Gastroesophageal sphincter (tissue), 4 donors: Measurements from ENCODE around the gene USH1G. TPM values are rescaled to one million over a fixed set of nuclear protein-coding genes. Genes with fewer than 3 reads are reported as not detected.

Experiments
- ATAC-seq: fragments of 150-250 bp; one replicate; pipeline ENCODE4 v1.9.1; 2016; ENCODE audit warnings: mild to moderate bottlenecking, moderate library complexity
- H3K27ac ChIP-seq, 4 donors: fragments of 200-600 bp; sonication (generic) in 3 of 4; 1 replicate in 3 of 4; 2 replicates in 1 of 4; pipeline ENCODE4 v1.5.1; 2016 to 2019
- H3K27me3 ChIP-seq: fragments of 200-600 bp; sonication (generic); one replicate; pipeline ENCODE4 v1.5.1; 2019
- H3K36me3 ChIP-seq, 2 donors: fragments of 200-600 bp; sonication (generic); one replicate each; pipeline ENCODE4 v1.5.1; 2019; ENCODE audit warnings: control low read depth in 1 of 2
- H3K4me1 ChIP-seq, 3 donors: fragments of 200-600 bp; sonication (generic); 1 replicate in 2 of 3; 2 replicates in 1 of 3; pipeline ENCODE4 v1.5.1; 2016 to 2019; ENCODE audit warnings: control low read depth in 2 of 3
- H3K4me3 ChIP-seq, 2 donors: fragments of 200-600 bp; sonication (generic); one replicate each; pipeline ENCODE4 v1.5.1; 2019; ENCODE audit warnings: mild to moderate bottlenecking in 1 of 2, moderate library complexity in 1 of 2
- H3K9me3 ChIP-seq, 3 donors: fragments of 200-600 bp; sonication (generic); one replicate each; pipeline ENCODE4 v1.5.1; 2017 to 2019; ENCODE audit warnings: control low read depth in 2 of 3
- EP300 ChIP-seq: sonication (generic); formaldehyde crosslinking; IDR thresholded peaks from one replicate; pipeline ENCODE4 v1.6.1; 2017; ENCODE audit warnings: antibody characterized with exemption, mild to moderate bottlenecking
- POLR2A ChIP-seq, 2 donors: fragments of 450-650 bp; IDR thresholded peaks; one replicate each; pipeline ENCODE4 v1.6.1; 2017; ENCODE audit warnings: antibody characterized with exemption in 2 of 2, mild to moderate bottlenecking in 2 of 2, moderate library complexity in 1 of 2
- POLR2AphosphoS5 ChIP-seq: sonication (generic); formaldehyde crosslinking; IDR thresholded peaks from one replicate; pipeline ENCODE4 v1.6.1; 2017; ENCODE audit warnings: antibody characterized with exemption
- WGBS, 2 donors: methylation state at CpG; one replicate each; pipeline ENCODE4 v1.1.5; 2018; ENCODE audit warnings: low coverage in 1 of 2; 5-methylcytosine and 5-hydroxymethylcytosine counted together
- total RNA-seq, 4 donors: library from RNA; depleted of rRNA; stranded (reverse); fragments of >200 nt; gene quantifications; one replicate each; pipeline ENCODE4 v1.1.0, GENCODE V29; 2016
- TF ChIP-seq, protein P1 (sequence below), 4 experiments: fragments of 200-600 bp in 2 of 4; fragments of 450-650 bp in 2 of 4; sonication (generic) in 1 of 4; IDR thresholded peaks; one replicate each; pipeline ENCODE4 v1.5.1; 2017 to 2019; ENCODE audit warnings: antibody characterized with exemption in 4 of 4, mild to moderate bottlenecking in 2 of 4, moderate library complexity in 2 of 4

Gene USH1G
- total RNA-seq, 4 donors from 2014 or later: not detected

DNA sequence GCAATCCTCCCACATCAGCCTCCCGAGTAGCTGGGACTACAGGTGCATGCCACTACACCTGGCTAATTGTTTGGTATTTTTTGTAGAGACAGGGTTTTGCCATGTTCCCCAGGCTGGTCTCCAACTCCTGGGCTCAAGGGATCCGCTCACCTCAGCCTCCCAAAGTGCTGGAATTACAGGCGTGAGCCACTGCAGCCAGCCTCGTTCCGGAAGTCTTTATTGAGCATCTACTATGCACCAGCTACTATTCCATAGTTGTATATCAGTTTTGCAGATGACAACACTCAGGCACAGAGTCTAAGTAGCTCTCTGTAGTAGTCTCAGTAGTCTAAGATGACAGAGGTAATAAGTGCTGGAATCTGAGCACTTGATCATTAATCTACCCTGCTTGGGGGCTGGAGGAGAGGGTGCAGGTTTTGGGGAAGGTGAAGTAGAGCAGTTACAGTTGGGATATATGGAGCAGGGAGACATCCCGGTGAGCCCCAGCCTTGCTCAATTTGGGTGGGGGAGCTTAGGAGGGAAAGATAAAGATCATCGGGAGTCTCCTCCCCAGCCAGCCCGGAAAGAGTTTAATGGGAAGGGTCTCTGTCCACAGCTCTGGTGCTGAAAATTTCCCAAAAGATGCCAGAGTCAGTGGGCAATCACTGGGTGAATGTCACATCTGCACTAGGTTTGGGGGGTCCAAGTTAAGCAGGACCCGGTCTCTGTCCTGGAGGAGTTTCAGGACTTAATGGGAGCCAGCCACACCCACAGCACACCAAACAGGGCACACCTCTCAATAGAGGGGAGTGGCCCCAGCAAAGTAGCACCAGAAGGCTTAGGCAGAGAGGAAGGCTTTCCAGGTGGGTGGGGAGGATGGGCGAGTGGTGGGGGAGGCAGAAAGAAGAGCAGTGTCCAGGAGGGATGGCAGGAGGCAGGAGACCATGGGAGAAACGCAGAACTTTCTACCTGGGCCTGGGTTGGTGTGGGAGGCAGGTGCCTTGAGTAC lies 14.3 kb upstream of the USH1G start:
- H3K4me1 ChIP-seq: peaks cover 0 to 13% (median 5%) of the 10 kb centered on the region in 3 donors
- ATAC-seq: no peak
- H3K27ac ChIP-seq: no peak overlapping the region
- H3K36me3 ChIP-seq: no peaks in the 10 kb centered on the region
- TF ChIP-seq, protein P1, sequence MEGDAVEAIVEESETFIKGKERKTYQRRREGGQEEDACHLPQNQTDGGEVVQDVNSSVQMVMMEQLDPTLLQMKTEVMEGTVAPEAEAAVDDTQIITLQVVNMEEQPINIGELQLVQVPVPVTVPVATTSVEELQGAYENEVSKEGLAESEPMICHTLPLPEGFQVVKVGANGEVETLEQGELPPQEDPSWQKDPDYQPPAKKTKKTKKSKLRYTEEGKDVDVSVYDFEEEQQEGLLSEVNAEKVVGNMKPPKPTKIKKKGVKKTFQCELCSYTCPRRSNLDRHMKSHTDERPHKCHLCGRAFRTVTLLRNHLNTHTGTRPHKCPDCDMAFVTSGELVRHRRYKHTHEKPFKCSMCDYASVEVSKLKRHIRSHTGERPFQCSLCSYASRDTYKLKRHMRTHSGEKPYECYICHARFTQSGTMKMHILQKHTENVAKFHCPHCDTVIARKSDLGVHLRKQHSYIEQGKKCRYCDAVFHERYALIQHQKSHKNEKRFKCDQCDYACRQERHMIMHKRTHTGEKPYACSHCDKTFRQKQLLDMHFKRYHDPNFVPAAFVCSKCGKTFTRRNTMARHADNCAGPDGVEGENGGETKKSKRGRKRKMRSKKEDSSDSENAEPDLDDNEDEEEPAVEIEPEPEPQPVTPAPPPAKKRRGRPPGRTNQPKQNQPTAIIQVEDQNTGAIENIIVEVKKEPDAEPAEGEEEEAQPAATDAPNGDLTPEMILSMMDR (IDR thresholded peaks at IDR 0.05): no peak
- TF ChIP-seq EP300 (no peak), POLR2A (IDR thresholded peaks at IDR 0.05) (no peak), POLR2AphosphoS5 (no peak)
- H3K9me3 ChIP-seq: no peaks in the 10 kb centered on the region
- WGBS, 2 donors: 26 to 27% methylated on average over 5 to 7 of the region's 11 CpGs
- H3K27me3 ChIP-seq: peaks cover 92% of the 10 kb centered on the region
- no peak overlapping the region for H3K4me3 ChIP-seq

GRCh38 chr17:74936470-74936799 lies 13.4 kb upstream of the USH1G start:
- no peak for ATAC-seq
- TF ChIP-seq, protein P1 (IDR thresholded peaks at IDR 0.05): no peak
- no peak for TF ChIP-seq POLR2A (IDR thresholded peaks at IDR 0.05)
- no peak for TF ChIP-seq POLR2AphosphoS5
- no peak for TF ChIP-seq EP300
- no peaks in the 10 kb centered on the region for H3K9me3 ChIP-seq
- peaks cover 90% of the 10 kb centered on the region for H3K27me3 ChIP-seq
- WGBS, 2 donors: 0 to 31% methylated on average over 1 of the region's 12 CpGs
- H3K27ac ChIP-seq: no peak overlapping the region
- H3K36me3 ChIP-seq: no peaks in the 10 kb centered on the region
- peaks cover 0 to 13% (median 5%) of the 10 kb centered on the region in 3 donors for H3K4me1 ChIP-seq
- no peak overlapping the region for H3K4me3 ChIP-seq

- WGBS, 2 donors: no CpG with 5 or more reads among the region's 78 CpGs
- H3K27me3 ChIP-seq: peaks cover 90% of the 10 kb centered on the region
- ATAC-seq: no peak
Observed at GRCh38 chr17:74935585-74936469, 12.8 kb upstream of the USH1G start, which contains the start of gene OTOP3. OTOP3 (plus strand) TSS chr17:74935898; CDS start chr17:74935922, 24 bp downstream.

DNA sequence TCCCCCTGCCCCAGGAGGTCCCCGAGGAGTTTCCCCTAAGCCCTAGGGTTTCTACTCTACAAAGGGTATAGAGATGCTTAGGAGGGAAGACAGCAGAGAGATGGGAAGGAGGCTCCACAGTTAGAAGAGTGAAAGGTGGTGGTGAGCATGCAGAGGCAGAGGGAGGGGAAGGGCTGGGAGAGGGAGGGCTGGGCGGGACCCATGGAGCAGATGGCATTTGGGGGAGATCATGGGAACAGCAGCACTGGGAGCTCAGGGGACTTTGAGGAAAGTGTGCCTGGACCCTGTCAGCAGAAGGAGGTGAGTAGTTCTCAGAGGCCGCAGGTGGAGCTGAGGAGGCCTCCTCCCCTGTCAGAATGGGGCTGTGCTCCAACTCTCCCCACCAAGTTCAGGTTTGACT lies 12.0 kb upstream of the USH1G start:
- Histone ChIP-seq H3K36me3 (no peaks in the 10 kb centered on the region), H3K27ac (no peak overlapping the region), H3K27me3 (peaks cover 93% of the 10 kb centered on the region), H3K9me3 (no peaks in the 10 kb centered on the region), H3K4me1 (peaks cover 0 to 13% (median 5%) of the 10 kb centered on the region in 3 donors), H3K4me3 (no peak overlapping the region)
- TF ChIP-seq POLR2A (IDR thresholded peaks at IDR 0.05) (no peak), POLR2AphosphoS5 (no peak)
- TF ChIP-seq, protein P1 (IDR thresholded peaks at IDR 0.05): no peak
- no peak for ATAC-seq
- WGBS, 2 donors: 58 to 60% methylated on average over 1 to 3 of the region's 3 CpGs

More at GRCh38 chr17:74935585-74936469, 12.8 kb upstream of the USH1G start, which contains the start of gene OTOP3:
- no peak within 1 kb of the TSS for H3K27ac ChIP-seq
- H3K4me1 ChIP-seq: peaks cover 0 to 13% (median 5%) of the 10 kb centered on the region in 3 donors
- H3K4me3 ChIP-seq: no peak within 1 kb of the TSS
- no peaks in the 10 kb centered on the region for H3K9me3 ChIP-seq
- TF ChIP-seq, protein P1 (IDR thresholded peaks at IDR 0.05): no peak
- no peaks in the 10 kb centered on the region for H3K36me3 ChIP-seq
